ENCODE data around the gene CDH4. TPM values are rescaled to one million over a fixed set of nuclear protein-coding genes. Genes with fewer than 3 reads are reported as not detected.
A peak's percentile ranks its signal among the peaks of the same experiment; 100 is the strongest.

The CDH4 gene
- total RNA-seq, 6 experiments from 2014 or later = 5.8 to 12.8 (median 10.9) TPM

GRCh38 chr20:61898405-61898804, 646.3 kb downstream of the CDH4 start:
- no peak for DNase-seq
- Mint-ChIP-seq H3K27ac (no peak overlapping the region), H3K9me3 (no peaks in the 10 kb centered on the region), H3K4me3 (no peak overlapping the region), H3K36me3 (ENCODE audit: low read depth) (no peaks in the 10 kb centered on the region), H3K27me3 (ENCODE audit: insufficient read depth) (peaks cover 7% of the 10 kb centered on the region), H3K4me1 (ENCODE audit: low read depth) (peaks cover 7% of the 10 kb centered on the region)
- TF ChIP-seq CTCF (IDR thresholded peaks at IDR 0.05) = no peak

GRCh38 chr20:61900011-61900944, 648.2 kb downstream of the CDH4 start:
- no peaks in the 10 kb centered on the region for H3K9me3 Mint-ChIP-seq
- no peak for TF ChIP-seq CTCF (IDR thresholded peaks at IDR 0.05)
- H3K36me3 Mint-ChIP-seq (ENCODE audit: low read depth) = no peaks in the 10 kb centered on the region
- peaks cover 7% of the 10 kb centered on the region for H3K4me1 Mint-ChIP-seq (ENCODE audit: low read depth)
- no peak for DNase-seq
- H3K4me3 Mint-ChIP-seq = no peak overlapping the region
- peaks cover 3% of the 10 kb centered on the region for H3K27me3 Mint-ChIP-seq (ENCODE audit: insufficient read depth)
- no peak overlapping the region for H3K27ac Mint-ChIP-seq

- peaks cover 3% of the 10 kb centered on the region for H3K27me3 Mint-ChIP-seq (ENCODE audit: insufficient read depth)
- no peak for DNase-seq
Measured at GRCh38 chr20:61900945-61901293, 648.9 kb downstream of the CDH4 start.

GRCh38 chr20:61901392-61902220, 649.5 kb downstream of the CDH4 start:
- no peaks in the 10 kb centered on the region for H3K9me3 Mint-ChIP-seq
- H3K27ac Mint-ChIP-seq = no peak overlapping the region
- H3K36me3 Mint-ChIP-seq (ENCODE audit: low read depth) = no peaks in the 10 kb centered on the region
- H3K4me1 Mint-ChIP-seq (ENCODE audit: low read depth) = peaks cover 7% of the 10 kb centered on the region
- no peak overlapping the region for H3K4me3 Mint-ChIP-seq
- TF ChIP-seq CTCF (IDR thresholded peaks at IDR 0.05) = no peak
- peak; percentile 21 for DNase-seq
- H3K27me3 Mint-ChIP-seq (ENCODE audit: insufficient read depth) = peaks cover 7% of the 10 kb centered on the region

More at GRCh38 chr20:61900945-61901293, 648.9 kb downstream of the CDH4 start:
- no peaks in the 10 kb centered on the region for H3K36me3 Mint-ChIP-seq (ENCODE audit: low read depth)
- no peak for TF ChIP-seq CTCF (IDR thresholded peaks at IDR 0.05)
- no peak overlapping the region for H3K4me3 Mint-ChIP-seq
- no peak overlapping the region for H3K27ac Mint-ChIP-seq
- peaks cover 7% of the 10 kb centered on the region for H3K4me1 Mint-ChIP-seq (ENCODE audit: low read depth)
- H3K9me3 Mint-ChIP-seq = no peaks in the 10 kb centered on the region

- H3K9me3 Mint-ChIP-seq = no peaks in the 10 kb centered on the region
- no peak for TF ChIP-seq CTCF (IDR thresholded peaks at IDR 0.05)
- H3K4me1 Mint-ChIP-seq (ENCODE audit: low read depth) = peaks cover 7% of the 10 kb centered on the region
- DNase-seq = no peak
- H3K4me3 Mint-ChIP-seq = no peak overlapping the region
- H3K36me3 Mint-ChIP-seq (ENCODE audit: low read depth) = no peaks in the 10 kb centered on the region
- peaks cover 7% of the 10 kb centered on the region for H3K27me3 Mint-ChIP-seq (ENCODE audit: insufficient read depth)
- no peak overlapping the region for H3K27ac Mint-ChIP-seq
Measured at GRCh38 chr20:61902221-61902869, 650.3 kb downstream of the CDH4 start.
